Natural killer cell (primary cell): ENCODE data around the gene CYP19A1. TPM values are rescaled to one million over a fixed set of nuclear protein-coding genes. Genes with fewer than 3 reads are reported as not detected.

Experiments used
- ATAC-seq, 3 donors: fragments of 150-1000 bp in 2 of 3; fragments of 200-7000 bp in 1 of 3; cut with Tn5 transposase; 1 replicate in 1 of 3; 2 replicates in 2 of 3; pipeline ENCODE4 v1.10.0; 2021; ENCODE audit warnings: mild to moderate bottlenecking in 2 of 3, moderate library complexity in 2 of 3
- DNase-seq, 2 donors: peaks; one replicate each; pipeline versions ENCODE4 v3.0.0 to v3.0.0-alpha.2; 2013 to 2021; ENCODE audit warnings: mixed read lengths in 1 of 2
- H3K27ac ChIP-seq: one replicate; pipeline ENCODE4 v1.5.1; 2013; ENCODE audit warnings: mild to moderate bottlenecking, low read length
- H3K27me3 ChIP-seq: one replicate; pipeline ENCODE4 v1.6.1; 2013; ENCODE audit warnings: low read length; ENCODE audit not compliant: control insufficient read depth, insufficient read depth
- H3K36me3 ChIP-seq: one replicate; pipeline ENCODE4 v1.6.1; 2013; ENCODE audit warnings: low read length; ENCODE audit not compliant: control insufficient read depth, insufficient read depth
- H3K4me1 ChIP-seq: one replicate; pipeline ENCODE4 v1.6.1; 2013; ENCODE audit warnings: low read length; ENCODE audit not compliant: control insufficient read depth, insufficient read depth
- H3K4me3 ChIP-seq: one replicate; pipeline ENCODE4 v1.5.1; 2013; ENCODE audit warnings: low read length
- H3K9me3 ChIP-seq: one replicate; pipeline ENCODE4 v1.6.1; 2013; ENCODE audit warnings: low read length; ENCODE audit not compliant: control insufficient read depth, insufficient read depth
- H3K27ac Mint-ChIP-seq, 2 donors: one replicate each; pipeline ENCODE4 v1.8.0; 2022; ENCODE audit warnings: mild to moderate bottlenecking in 2 of 2, mixed read lengths in 2 of 2, moderate library complexity in 1 of 2
- H3K27me3 Mint-ChIP-seq, 2 donors: one replicate each; pipeline ENCODE4 v1.8.0; 2022; ENCODE audit warnings: low read depth in 2 of 2, mixed read lengths in 2 of 2
- H3K36me3 Mint-ChIP-seq: one replicate; pipeline ENCODE4 v1.8.0; 2022; ENCODE audit warnings: mixed read lengths
- H3K4me1 Mint-ChIP-seq, 2 donors: one replicate each; pipeline ENCODE4 v1.8.0; 2022; ENCODE audit warnings: mixed read lengths in 2 of 2
- H3K4me3 Mint-ChIP-seq: one replicate; pipeline ENCODE4 v1.8.0; 2022; ENCODE audit warnings: mild to moderate bottlenecking, moderate library complexity, mixed read lengths
- H3K9me3 Mint-ChIP-seq, 2 donors: one replicate each; pipeline ENCODE4 v1.8.0; 2022; ENCODE audit warnings: mixed read lengths in 2 of 2
- WGBS: methylation state at CpG from one replicate; pipeline ENCODE4 v1.1.7; 2013; ENCODE audit warnings: missing lambda C conversion rate; ENCODE audit not compliant: insufficient coverage; 5-methylcytosine and 5-hydroxymethylcytosine counted together
- intact Hi-C: fragments of 100-400 bp; cut with micrococcal nuclease; formaldehyde crosslinking; loops from one replicate; pipeline ENCODE4 v1.14.2; 2022
- total RNA-seq, 4 donors: library from RNA; stranded (reverse); fragments of 120-200 nt in 1 of 4; gene quantifications; one replicate each; pipeline versions ENCODE4 v1.2.3 to v1.2.4, GENCODE V29; 2013 to 2022
- TF ChIP-seq, protein P1 (sequence below): fragments of 200-600 bp; IDR thresholded peaks from one replicate; pipeline ENCODE4 v1.8.0; 2022; ENCODE audit warnings: antibody characterized with exemption

The CYP19A1 gene
- total RNA-seq, 3 donors from 2014 or later (not counting 1 experiment from before 2014, with no cell fraction given): not detected

DNA sequence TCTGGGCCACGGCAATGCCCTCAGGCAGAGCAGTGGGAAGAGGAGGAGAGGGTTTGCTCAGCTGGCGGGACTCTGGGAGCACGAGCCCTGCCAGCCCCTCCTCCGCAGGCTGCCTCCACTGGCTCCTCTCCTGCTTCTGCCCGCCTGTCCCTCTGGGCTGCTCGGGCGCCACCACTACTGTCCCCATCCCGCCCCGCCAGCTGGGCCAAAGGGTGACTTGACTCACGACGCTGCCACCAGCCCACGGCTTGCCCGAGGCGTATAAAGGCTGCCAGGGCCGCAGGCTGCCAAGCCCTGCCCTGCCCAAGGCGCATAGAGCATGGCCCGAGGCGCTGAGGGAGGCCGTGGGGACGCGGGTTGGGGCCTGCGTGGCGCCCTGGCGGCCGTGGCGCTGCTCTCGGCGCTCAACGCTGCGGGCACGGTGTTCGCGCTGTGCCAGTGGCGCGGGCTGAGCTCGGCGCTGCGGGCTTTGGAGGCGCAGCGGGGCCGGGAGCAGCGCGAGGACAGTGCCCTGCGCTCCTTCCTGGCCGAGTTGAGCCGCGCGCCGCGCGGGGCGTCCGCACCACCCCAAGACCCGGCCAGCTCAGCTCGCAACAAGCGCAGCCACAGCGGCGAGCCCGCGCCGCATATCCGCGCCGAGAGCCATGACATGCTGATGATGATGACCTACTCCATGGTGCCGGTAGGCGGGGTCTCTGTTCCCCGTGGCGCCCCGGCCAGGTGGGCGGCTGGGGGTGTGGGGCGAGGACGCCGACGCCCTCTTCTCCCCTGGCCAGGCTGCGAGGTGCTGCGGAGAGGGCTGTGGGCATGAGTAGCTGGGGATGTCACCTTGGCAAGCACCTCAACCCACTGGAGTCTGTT, 3.2 kb upstream of the CYP19A1 start, which contains the start of gene GLDN:
TSS of gene GLDN (plus strand) at position 290 of the 861 bp plus-strand sequence. CDS start at position 320, 30 bp downstream.
- Mint-ChIP-seq H3K27me3 (peaks cover 11 to 33% of the 10 kb centered on the region in 2 donors), H3K9me3 (no peaks in the 10 kb centered on the region), H3K27ac (no peak within 1 kb of the TSS), H3K4me3 (no peak within 1 kb of the TSS), H3K36me3 (no peaks in the 10 kb centered on the region), H3K4me1 (no peaks in the 10 kb centered on the region)
- DNase-seq: no peak
- intact Hi-C loops: no loop called here
- no peaks in the 10 kb centered on the region for H3K36me3 ChIP-seq
- H3K4me3 ChIP-seq: no peak within 1 kb of the TSS
- peaks cover 2% of the 10 kb centered on the region for H3K27me3 ChIP-seq
- no peak within 1 kb of the TSS for H3K27ac ChIP-seq
- no peaks in the 10 kb centered on the region for H3K4me1 ChIP-seq
- H3K9me3 ChIP-seq: no peaks in the 10 kb centered on the region
- TF ChIP-seq, protein P1, sequence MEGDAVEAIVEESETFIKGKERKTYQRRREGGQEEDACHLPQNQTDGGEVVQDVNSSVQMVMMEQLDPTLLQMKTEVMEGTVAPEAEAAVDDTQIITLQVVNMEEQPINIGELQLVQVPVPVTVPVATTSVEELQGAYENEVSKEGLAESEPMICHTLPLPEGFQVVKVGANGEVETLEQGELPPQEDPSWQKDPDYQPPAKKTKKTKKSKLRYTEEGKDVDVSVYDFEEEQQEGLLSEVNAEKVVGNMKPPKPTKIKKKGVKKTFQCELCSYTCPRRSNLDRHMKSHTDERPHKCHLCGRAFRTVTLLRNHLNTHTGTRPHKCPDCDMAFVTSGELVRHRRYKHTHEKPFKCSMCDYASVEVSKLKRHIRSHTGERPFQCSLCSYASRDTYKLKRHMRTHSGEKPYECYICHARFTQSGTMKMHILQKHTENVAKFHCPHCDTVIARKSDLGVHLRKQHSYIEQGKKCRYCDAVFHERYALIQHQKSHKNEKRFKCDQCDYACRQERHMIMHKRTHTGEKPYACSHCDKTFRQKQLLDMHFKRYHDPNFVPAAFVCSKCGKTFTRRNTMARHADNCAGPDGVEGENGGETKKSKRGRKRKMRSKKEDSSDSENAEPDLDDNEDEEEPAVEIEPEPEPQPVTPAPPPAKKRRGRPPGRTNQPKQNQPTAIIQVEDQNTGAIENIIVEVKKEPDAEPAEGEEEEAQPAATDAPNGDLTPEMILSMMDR: no peak
- WGBS: 10% methylated on average over 76 of the region's 76 CpGs
- no peak for ATAC-seq

DNA sequence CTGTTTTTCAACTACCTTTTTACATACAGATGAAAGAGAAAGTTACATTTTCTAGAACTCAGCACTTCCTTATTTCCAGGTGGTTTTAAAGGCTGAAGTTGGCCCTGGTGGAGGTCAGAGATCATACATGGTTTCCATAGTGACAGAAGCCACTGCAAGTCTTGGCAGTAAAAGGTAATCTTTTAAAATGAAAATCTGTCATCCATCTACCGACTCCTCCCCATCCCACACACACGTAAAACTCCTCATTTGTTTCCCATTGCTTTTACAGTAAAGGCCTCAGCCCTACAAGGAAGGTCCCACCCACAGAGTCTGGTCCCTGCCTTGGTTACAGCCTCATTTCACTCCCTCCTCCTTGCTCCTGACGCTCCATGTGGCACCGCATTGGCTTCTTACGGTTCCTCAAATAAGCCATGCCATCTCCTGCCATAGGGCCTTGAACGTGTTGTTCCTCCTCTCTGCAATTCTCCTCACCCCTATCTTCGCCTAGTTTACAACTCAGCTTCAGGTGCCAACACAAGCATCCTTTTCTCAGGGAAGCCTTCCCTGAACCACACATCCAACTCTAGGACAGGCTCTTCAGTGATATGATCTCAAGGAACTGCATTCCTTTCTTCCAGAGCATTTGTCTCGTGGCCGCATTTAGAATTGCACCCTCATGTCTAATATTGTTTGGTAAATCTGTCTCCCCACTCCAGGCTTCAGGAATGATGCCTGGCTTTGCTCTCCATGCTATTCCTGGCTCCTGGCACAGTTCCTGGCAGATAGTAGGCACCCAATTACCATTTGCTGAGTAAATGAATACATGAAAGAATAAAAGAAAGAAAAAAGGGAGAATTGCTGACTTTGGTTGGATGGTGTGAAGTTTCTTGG, 2.6 kb downstream of the CYP19A1 start:
- no peak for DNase-seq
- no peak overlapping the region for H3K27ac ChIP-seq
- no peaks in the 10 kb centered on the region for H3K36me3 ChIP-seq
- TF ChIP-seq, protein P1: no peak
- Mint-ChIP-seq H3K27me3 (peaks cover 0 to 3% of the 10 kb centered on the region in 2 donors), H3K4me1 (no peaks in the 10 kb centered on the region), H3K9me3 (no peaks in the 10 kb centered on the region), H3K27ac (no peak overlapping the region), H3K4me3 (no peak overlapping the region), H3K36me3 (no peaks in the 10 kb centered on the region)
- WGBS: 83% methylated on average over 9 of the region's 9 CpGs
- ATAC-seq: no peak
- no peaks in the 10 kb centered on the region for H3K9me3 ChIP-seq
- intact Hi-C loops: no loop called here
- no peak overlapping the region for H3K4me3 ChIP-seq
- no peaks in the 10 kb centered on the region for H3K27me3 ChIP-seq
- H3K4me1 ChIP-seq: peaks cover 7% of the 10 kb centered on the region

DNA sequence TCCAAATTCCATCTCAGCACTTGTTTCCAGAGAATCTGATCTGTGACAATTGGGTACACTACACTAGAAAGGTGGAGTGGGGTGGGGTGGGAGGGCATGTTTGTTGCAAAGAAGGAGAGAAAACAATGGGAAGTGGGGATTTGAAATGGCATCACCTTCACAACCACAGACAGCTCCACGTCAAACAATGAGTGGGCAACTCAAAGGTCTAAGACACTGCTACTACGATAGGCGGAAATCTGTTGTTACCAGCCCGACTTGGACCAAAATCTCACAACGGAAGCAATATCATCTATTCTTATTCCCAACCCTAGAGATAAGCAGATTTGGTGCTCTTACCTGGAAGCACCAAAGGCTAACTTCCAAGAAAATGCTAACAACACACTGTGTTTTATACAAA, 3.3 kb downstream of the CYP19A1 start:
- peaks cover 0 to 3% of the 10 kb centered on the region in 2 donors for H3K27me3 Mint-ChIP-seq
- Histone ChIP-seq H3K4me3 (no peak overlapping the region), H3K27ac (peak overlapping the region; percentile 30), H3K27me3 (no peaks in the 10 kb centered on the region), H3K4me1 (peaks cover 7% of the 10 kb centered on the region), H3K9me3 (no peaks in the 10 kb centered on the region), H3K36me3 (no peaks in the 10 kb centered on the region)
- no peak overlapping the region for H3K4me3 Mint-ChIP-seq
- H3K36me3 Mint-ChIP-seq: no peaks in the 10 kb centered on the region
- TF ChIP-seq, protein P1: no peak
- no peaks in the 10 kb centered on the region for H3K9me3 Mint-ChIP-seq
- no peak for ATAC-seq
- WGBS: 76% methylated on average over 5 of the region's 5 CpGs
- no peak for DNase-seq
- H3K27ac Mint-ChIP-seq: no peak overlapping the region
- no peaks in the 10 kb centered on the region for H3K4me1 Mint-ChIP-seq
- intact Hi-C loops: no loop called here
